Measurements from ENCODE around the gene TRAF2.

The TRAF2 gene

GRCh38 chr9:136915632-136916329 lies 29.5 kb downstream of the TRAF2 start:
- no peak for DNase-seq

- no peak for DNase-seq
Measured at GRCh38 chr9:136916330-136917184, 30.2 kb downstream of the TRAF2 start.

- no peak for DNase-seq
Measured at GRCh38 chr9:136917902-136918301, 31.6 kb downstream of the TRAF2 start.

- DNase-seq = no peak
Measured at GRCh38 chr9:136920069-136920468, 33.8 kb downstream of the TRAF2 start.

GRCh38 chr9:136920734-136921231 lies 34.5 kb downstream of the TRAF2 start:
- no peak for DNase-seq

- no peak for DNase-seq
Measured at GRCh38 chr9:136921307-136921706, 35.0 kb downstream of the TRAF2 start.

- no peak for DNase-seq
Measured at GRCh38 chr9:136921718-136922117, 35.4 kb downstream of the TRAF2 start.

GRCh38 chr9:136922540-136922939 lies 36.2 kb downstream of the TRAF2 start:
- DNase-seq = no peak

GRCh38 chr9:136923881-136924280 lies 37.6 kb downstream of the TRAF2 start:
- no peak for DNase-seq

GRCh38 chr9:136925414-136926153 lies 39.3 kb downstream of the TRAF2 start:
- DNase-seq = no peak

- DNase-seq = no peak
Measured at GRCh38 chr9:136926154-136926704, 39.9 kb downstream of the TRAF2 start.

- DNase-seq = no peak
Measured at GRCh38 chr9:136926749-136927148, 40.4 kb downstream of the TRAF2 start.

- no peak for DNase-seq
Measured at GRCh38 chr9:136927343-136928271, 41.3 kb downstream of the TRAF2 start.

GRCh38 chr9:136928591-136928990 lies 42.3 kb downstream of the TRAF2 start:
- no peak for DNase-seq

- DNase-seq = no peak
Measured at GRCh38 chr9:136930014-136930413, 43.7 kb downstream of the TRAF2 start.

GRCh38 chr9:136931611-136932130 lies 45.4 kb downstream of the TRAF2 start:
- DNase-seq = no peak

GRCh38 chr9:136934277-136934676 lies 48.0 kb downstream of the TRAF2 start:
- no peak for DNase-seq

GRCh38 chr9:136935651-136936050 lies 49.3 kb downstream of the TRAF2 start:
- DNase-seq = no peak

- no peak for DNase-seq
Measured at GRCh38 chr9:136936645-136937170, 50.4 kb downstream of the TRAF2 start.

- no peak for DNase-seq
Measured at GRCh38 chr9:136937186-136938001, 51.1 kb downstream of the TRAF2 start.

All from bone marrow (tissue), 2 donors.